Measurements from ENCODE around the gene ARID5B. TPM values are rescaled to one million over a fixed set of nuclear protein-coding genes. Genes with fewer than 3 reads are reported as not detected.

Gene ARID5B
- total and polyA plus RNA-seq, 2 experiments from 2014 or later = 1.3 to 1.6 TPM

DNA sequence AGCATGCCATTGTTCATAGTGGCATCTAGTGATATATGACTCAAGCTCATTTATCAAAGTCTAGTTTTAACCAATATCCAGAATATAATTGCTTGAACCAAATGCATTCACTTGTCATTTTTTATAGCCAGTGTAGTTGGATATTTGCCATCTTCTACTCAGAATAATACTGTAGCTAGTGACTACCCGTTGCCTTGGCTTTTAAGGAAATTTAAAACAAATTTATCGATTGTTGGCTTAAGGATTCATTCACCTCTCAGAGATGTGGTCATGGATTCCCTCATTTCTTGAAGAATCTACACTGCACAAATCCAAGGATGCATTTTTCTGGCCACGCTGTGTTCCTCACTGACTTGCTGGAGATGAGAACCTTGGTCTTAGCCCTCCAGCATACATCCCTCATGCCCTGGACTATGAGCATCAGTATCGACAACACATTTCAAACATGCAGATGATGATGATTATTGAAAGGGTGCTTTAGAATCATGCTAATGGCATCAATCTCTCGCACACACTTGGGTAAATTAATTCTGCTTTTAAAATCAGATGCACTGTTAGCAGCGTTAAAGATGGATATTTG lies 8.8 kb downstream of the ARID5B start (continued):
- TF ChIP-seq STAT1 (IDR thresholded peaks at IDR 0.05; ENCODE audit: unreplicated experiment) (no peak), ZNF114 (CRISPR knock-in tag; IDR thresholded peaks at IDR 0.05) (no peak), CTCF (conservative IDR thresholded peaks at IDR 0.05; ENCODE audit: low read depth in 2 of 2) (no peak), ZNF331 (CRISPR knock-in tag; IDR thresholded peaks at IDR 0.05; ENCODE audit: low read depth) (no peak), POLR2AphosphoS5 (IDR thresholded peaks at IDR 0.05; ENCODE audit: low read depth) (no peak), NANOG (IDR thresholded peaks at IDR 0.05; ENCODE audit: borderline replicate concordance) (no peak)
- TF ChIP-seq, protein P1, sequence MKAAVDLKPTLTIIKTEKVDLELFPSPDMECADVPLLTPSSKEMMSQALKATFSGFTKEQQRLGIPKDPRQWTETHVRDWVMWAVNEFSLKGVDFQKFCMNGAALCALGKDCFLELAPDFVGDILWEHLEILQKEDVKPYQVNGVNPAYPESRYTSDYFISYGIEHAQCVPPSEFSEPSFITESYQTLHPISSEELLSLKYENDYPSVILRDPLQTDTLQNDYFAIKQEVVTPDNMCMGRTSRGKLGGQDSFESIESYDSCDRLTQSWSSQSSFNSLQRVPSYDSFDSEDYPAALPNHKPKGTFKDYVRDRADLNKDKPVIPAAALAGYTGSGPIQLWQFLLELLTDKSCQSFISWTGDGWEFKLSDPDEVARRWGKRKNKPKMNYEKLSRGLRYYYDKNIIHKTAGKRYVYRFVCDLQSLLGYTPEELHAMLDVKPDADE (IDR thresholded peaks at IDR 0.05) = no peak

- Mint-ChIP-seq H3K27me3 (ENCODE audit: insufficient read depth, low read depth, poor library complexity) (peaks cover 4% of the 10 kb centered on the region), H3K4me3 (no peak overlapping the region), H3K9me3 (no peaks in the 10 kb centered on the region), H3K36me3 (ENCODE audit: low read depth) (no peaks in the 10 kb centered on the region), H3K27ac (no peak overlapping the region), H3K4me1 (no peaks in the 10 kb centered on the region)
- peaks cover 3% of the 10 kb centered on the region; the same call in 1 of the 2 replicates for H3K9me2 ChIP-seq (ENCODE audit: insufficient read depth)
- H3K4me1 ChIP-seq (ENCODE audit: insufficient read depth) = no peaks in the 10 kb centered on the region
- H3K4me3 ChIP-seq = no peak overlapping the region
- no peaks in the 10 kb centered on the region for H3K36me3 ChIP-seq (ENCODE audit: insufficient read depth)
- H3K27me3 ChIP-seq (ENCODE audit: insufficient read depth) = no peaks in the 10 kb centered on the region
- no peaks in the 10 kb centered on the region for H3K79me2 ChIP-seq (replicated peaks; ENCODE audit: insufficient read depth)
- DNase-seq (ENCODE audit: low spot score) = no peak
- H3F3A ChIP-seq (replicated peaks; ENCODE audit: low read depth) = no peaks in the 10 kb centered on the region
- H3K4me2 ChIP-seq = no peak overlapping the region
- H3K27ac ChIP-seq (ENCODE audit: low read depth) = no peak overlapping the region
- H2AFZ ChIP-seq = no peak overlapping the region
- H4K20me1 ChIP-seq (replicated peaks; ENCODE audit: insufficient read depth) = no peaks in the 10 kb centered on the region
- ATAC-seq = no peak
- TF ChIP-seq, protein P2, sequence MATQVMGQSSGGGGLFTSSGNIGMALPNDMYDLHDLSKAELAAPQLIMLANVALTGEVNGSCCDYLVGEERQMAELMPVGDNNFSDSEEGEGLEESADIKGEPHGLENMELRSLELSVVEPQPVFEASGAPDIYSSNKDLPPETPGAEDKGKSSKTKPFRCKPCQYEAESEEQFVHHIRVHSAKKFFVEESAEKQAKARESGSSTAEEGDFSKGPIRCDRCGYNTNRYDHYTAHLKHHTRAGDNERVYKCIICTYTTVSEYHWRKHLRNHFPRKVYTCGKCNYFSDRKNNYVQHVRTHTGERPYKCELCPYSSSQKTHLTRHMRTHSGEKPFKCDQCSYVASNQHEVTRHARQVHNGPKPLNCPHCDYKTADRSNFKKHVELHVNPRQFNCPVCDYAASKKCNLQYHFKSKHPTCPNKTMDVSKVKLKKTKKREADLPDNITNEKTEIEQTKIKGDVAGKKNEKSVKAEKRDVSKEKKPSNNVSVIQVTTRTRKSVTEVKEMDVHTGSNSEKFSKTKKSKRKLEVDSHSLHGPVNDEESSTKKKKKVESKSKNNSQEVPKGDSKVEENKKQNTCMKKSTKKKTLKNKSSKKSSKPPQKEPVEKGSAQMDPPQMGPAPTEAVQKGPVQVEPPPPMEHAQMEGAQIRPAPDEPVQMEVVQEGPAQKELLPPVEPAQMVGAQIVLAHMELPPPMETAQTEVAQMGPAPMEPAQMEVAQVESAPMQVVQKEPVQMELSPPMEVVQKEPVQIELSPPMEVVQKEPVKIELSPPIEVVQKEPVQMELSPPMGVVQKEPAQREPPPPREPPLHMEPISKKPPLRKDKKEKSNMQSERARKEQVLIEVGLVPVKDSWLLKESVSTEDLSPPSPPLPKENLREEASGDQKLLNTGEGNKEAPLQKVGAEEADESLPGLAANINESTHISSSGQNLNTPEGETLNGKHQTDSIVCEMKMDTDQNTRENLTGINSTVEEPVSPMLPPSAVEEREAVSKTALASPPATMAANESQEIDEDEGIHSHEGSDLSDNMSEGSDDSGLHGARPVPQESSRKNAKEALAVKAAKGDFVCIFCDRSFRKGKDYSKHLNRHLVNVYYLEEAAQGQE (IDR thresholded peaks at IDR 0.05; ENCODE audit: unreplicated experiment) = no peak
- TF ChIP-seq ZNF331 (CRISPR knock-in tag; IDR thresholded peaks at IDR 0.05; ENCODE audit: low read depth) (no peak), ZNF114 (CRISPR knock-in tag; IDR thresholded peaks at IDR 0.05) (no peak), STAT1 (IDR thresholded peaks at IDR 0.05; ENCODE audit: unreplicated experiment) (no peak), CTCF (conservative IDR thresholded peaks at IDR 0.05; ENCODE audit: low read depth in 2 of 2) (no peak), POLR2AphosphoS5 (IDR thresholded peaks at IDR 0.05; ENCODE audit: low read depth) (no peak)
- TF ChIP-seq, protein P1 (IDR thresholded peaks at IDR 0.05) = no peak
Measured at GRCh38 chr10:61910894-61911293, 9.4 kb downstream of the ARID5B start.

All from GM23338 (cell line).